Inflammatory macrophage treated with lipopolysaccharide for 1 hour (primary cell): Measurements from ENCODE around the gene LDHAL6B.

Source experiments
- DNase-seq, 2 donors: peaks; one replicate each; pipeline ENCODE4 v3.0.0-alpha.2; 2020 to 2022

The LDHAL6B gene

DNA sequence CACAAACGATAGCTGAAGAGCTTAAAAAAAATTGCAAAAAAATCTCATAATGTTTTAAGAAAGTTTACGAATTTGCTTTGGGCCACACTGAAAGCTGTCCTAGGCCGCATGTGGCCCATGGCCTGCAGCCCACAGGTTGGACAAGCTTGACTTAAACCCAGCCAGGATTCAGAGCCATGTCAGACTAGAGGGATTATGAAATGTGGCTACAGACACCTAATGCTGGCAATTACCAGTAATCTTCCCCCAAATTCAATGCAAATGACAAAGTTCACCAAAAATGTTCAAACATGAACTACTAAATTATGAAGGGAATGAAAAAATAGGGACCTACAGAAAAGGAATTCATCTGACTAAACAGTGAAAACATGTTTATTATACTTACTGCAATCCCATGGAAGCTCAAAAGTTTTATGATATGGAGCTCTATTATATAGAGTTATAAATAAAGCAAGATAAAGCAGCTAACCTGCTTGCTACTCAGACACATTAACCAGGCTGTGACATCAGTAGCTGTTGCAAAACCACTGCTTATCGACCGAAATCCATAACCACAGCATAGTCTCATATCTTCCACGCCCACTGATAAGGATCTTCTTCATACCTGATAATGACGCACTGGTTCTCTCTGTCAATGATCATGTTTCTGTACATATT, 49.2 kb downstream of the LDHAL6B start:
- no peak for DNase-seq

DNA sequence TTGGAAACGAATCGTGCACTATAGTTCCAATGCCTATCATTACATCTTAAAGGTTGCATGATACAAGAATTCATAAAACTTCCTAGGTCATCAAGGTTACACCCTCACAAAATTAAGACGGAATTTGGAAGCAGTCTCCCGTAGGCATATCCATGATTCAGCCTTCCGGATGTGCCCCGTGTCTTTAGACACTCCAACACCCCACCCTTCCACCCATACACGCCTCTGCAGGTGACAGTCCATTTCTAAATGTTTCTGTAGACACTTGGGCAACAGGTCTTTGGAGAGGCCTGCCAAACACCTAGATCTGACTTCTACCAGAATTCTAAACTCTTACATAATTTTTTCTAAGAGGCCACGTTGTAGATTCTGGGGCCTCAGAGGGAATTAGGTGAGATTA, 49.8 kb downstream of the LDHAL6B start:
- DNase-seq = no peak

DNA sequence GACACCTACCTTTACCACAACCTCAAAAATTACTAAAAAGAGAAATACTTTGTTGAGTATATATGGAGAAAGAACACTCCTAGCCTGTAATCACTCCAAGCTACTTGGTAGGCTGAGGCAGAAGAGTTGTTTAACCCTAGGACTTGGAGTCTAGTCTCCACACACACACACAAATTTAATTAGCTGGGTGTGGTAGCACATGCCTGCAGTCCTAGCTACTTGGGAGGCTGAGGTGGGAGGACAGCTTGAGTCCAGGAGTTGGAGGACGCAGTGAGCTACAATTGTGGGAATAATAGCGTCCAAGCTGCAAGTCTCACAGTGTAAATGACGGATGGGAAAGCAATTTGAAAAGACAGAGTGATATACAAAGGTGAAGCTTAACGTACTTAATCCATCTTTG, 50.5 kb downstream of the LDHAL6B start:
- DNase-seq = no peak
